ENCODE measurements around the gene SOAT1.
"Not testable (repeated sequence)": the region's sequence is repeated elsewhere in the genome, so short reads cannot be mapped to it uniquely, and the experiment has no call there.

Gene SOAT1

DNA sequence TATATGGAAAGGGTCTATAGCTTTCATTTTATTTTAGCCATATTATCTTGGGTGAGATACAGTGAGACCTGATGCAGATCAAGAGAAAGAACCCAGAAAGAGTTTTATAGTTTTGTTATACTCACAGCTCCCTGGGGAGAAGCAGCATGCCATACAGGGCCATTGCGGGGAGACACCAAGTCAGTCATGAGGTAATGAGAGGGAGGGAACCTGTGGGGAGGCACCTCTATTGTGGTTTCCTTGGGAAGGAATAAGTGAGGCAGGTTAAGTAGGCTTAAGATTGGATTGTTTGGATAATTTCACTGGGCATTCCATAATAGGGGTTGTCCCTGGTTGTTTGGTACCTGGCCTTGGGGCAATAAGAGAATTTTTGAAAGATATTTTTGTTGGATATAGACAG is 91.9 kb downstream of the SOAT1 start:
- no peak overlapping the region for H3K4me3 ChIP-seq (ENCODE audit: low read depth, low read length)
- H3K79me2 ChIP-seq (ENCODE audit: control insufficient read depth, insufficient read depth, low read length, unreplicated experiment), result no peaks in the 10 kb centered on the region

DNA sequence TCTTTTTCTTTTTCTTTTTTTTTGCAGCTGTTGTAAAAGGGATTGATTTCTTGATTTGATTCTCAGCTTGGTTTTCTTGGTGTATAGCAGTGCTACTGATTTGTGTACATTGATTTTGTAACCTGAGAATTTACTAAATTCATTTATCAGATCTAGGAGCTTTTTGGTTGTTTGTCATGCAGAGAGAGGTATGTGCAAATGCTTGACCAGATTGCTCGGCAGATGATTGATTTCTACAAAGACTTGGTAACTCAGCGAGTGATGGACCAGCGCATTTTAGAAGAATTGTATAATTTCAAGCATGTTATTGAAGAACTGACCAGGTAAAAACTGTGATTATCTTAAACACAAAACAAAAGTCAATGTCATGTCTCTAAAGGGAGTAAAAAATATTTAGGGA is 100.1 kb downstream of the SOAT1 start:
- Histone ChIP-seq H3K4me1 (ENCODE audit: control insufficient read depth, insufficient read depth, low read length, unreplicated experiment) (no peaks in the 10 kb centered on the region), H3K27ac (ENCODE audit: low read depth, low read length) (no peak overlapping the region), H3K27me3 (ENCODE audit: insufficient read depth, low read length) (0 out of 2 replicates have a peak, but pooled peaks cover 3% of the 10 kb centered on the region), H3K79me2 (ENCODE audit: control insufficient read depth, insufficient read depth, low read length, unreplicated experiment) (no peaks in the 10 kb centered on the region), H3K4me3 (ENCODE audit: low read depth, low read length) (no peak overlapping the region), H2AFZ (ENCODE audit: low read length, unreplicated experiment) (no peak overlapping the region), H3K36me3 (ENCODE audit: insufficient read depth, low read length) (no peaks in the 10 kb centered on the region)

More for the DNA sequence above, 91.9 kb downstream of the SOAT1 start:
- Histone ChIP-seq H3K27me3 (ENCODE audit: insufficient read depth, low read length) (no peaks in the 10 kb centered on the region), H3K27ac (ENCODE audit: low read depth, low read length) (no peak overlapping the region), H3K4me1 (ENCODE audit: control insufficient read depth, insufficient read depth, low read length, unreplicated experiment) (no peaks in the 10 kb centered on the region), H3K36me3 (ENCODE audit: insufficient read depth, low read length) (no peaks in the 10 kb centered on the region), H2AFZ (ENCODE audit: low read length, unreplicated experiment) (no peak overlapping the region)

DNA sequence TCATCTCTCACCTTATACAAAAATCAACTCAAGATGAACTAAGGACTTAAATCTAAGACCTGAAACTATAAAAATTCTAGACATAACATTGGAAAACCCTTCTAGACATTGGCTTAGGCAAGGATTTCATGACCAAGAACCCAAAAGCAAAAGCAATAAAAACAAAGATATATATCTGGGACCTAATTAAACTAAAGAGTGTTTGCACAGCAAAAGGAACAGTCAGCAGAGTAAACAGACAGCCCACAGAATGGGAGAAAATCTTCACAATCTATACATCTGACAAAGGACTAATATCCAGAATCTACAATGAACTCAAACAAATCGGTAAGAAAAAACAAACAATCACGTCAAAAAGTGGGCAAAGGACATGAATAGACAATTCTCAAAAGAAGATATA is 105.8 kb downstream of the SOAT1 start:
- H2AFZ ChIP-seq (ENCODE audit: low read length, unreplicated experiment); H3K4me3 ChIP-seq (ENCODE audit: low read depth, low read length); H3K4me1 ChIP-seq (ENCODE audit: control insufficient read depth, insufficient read depth, low read length, unreplicated experiment); H3K36me3 ChIP-seq (ENCODE audit: insufficient read depth, low read length); H3K27ac ChIP-seq (ENCODE audit: low read depth, low read length); H3K27me3 ChIP-seq (ENCODE audit: insufficient read depth, low read length); H3K79me2 ChIP-seq (ENCODE audit: control insufficient read depth, insufficient read depth, low read length, unreplicated experiment): not testable (repeated sequence)
